Mammary epithelial cell (primary cell): ENCODE measurements around the gene PLCG2.

ENCODE experiments used
- CTCF ChIP-seq, 2 donors: IDR thresholded peaks in 1 of 2; conservative IDR thresholded peaks in 1 of 2; 2 replicates each; pipeline ENCODE4 v1.5.1; 2011 to 2012; ENCODE audit warnings: inconsistent platforms in 2 of 2, low read length in 2 of 2, mild to moderate bottlenecking in 2 of 2, control low read depth in 1 of 2, low read depth in 1 of 2; ENCODE audit not compliant: insufficient read depth in 1 of 2; ENCODE audit errors: extremely low read depth in 1 of 2
- EZH2 ChIP-seq: IDR thresholded peaks from 2 replicates; pipeline ENCODE4 v1.6.1; 2012; ENCODE audit warnings: low read length, inconsistent platforms, borderline replicate concordance

- no peak for TF ChIP-seq CTCF (conservative IDR thresholded peaks at IDR 0.05 in 1 of 2, IDR thresholded peaks at IDR 0.05 in 1 of 2; ENCODE audit: extremely low read depth in 1 of 2, insufficient read depth in 1 of 2, low read depth in 1 of 2, low read length in 2 of 2)
- TF ChIP-seq EZH2, result no peak
Observed at GRCh38 chr16:81833751-81834150, 54.7 kb downstream of the PLCG2 start.
